CD4-positive, alpha-beta memory T cell (primary cell): ENCODE data around the gene ATXN1. TPM values are rescaled to one million over a fixed set of nuclear protein-coding genes. Genes with fewer than 3 reads are reported as not detected.
"Not testable (repeated sequence)": the region's sequence is repeated elsewhere in the genome, so short reads cannot be mapped to it uniquely, and the experiment has no call there.

Experiments
- CTCF ChIA-PET: fragments of 350-600 bp; sonication (Branson Sonifier 250); formaldehyde crosslinking; loops from one replicate; lab custom pipeline; 2021; ENCODE audit warnings: inconsistent platforms; ENCODE audit not compliant: partially characterized antibody; lab: Charles Lee
- POLR2A ChIA-PET: fragments of 350-600 bp; sonication (Branson Sonifier 250); formaldehyde crosslinking; loops from one replicate; lab custom pipeline; 2021; ENCODE audit not compliant: partially characterized antibody; lab: Charles Lee
- DNase-seq, 5 donors: peaks; one replicate each; pipeline versions ENCODE4 v3.0.0 to v3.0.0-alpha.2; 2020 to 2022; ENCODE audit warnings: mixed read lengths in 1 of 5
- H3K27ac ChIP-seq: one replicate; pipeline ENCODE4 v1.7.0; 2013; ENCODE audit warnings: low read depth, low read length
- H3K27me3 ChIP-seq: 2 replicates; pipeline ENCODE4 v1.7.0; 2013; ENCODE audit warnings: mild to moderate bottlenecking, low read length, moderate library complexity; ENCODE audit not compliant: insufficient read depth
- H3K36me3 ChIP-seq: 2 replicates; pipeline ENCODE4 v1.7.0; 2013; ENCODE audit warnings: mild to moderate bottlenecking, low read length, moderate library complexity; ENCODE audit not compliant: insufficient read depth
- H3K4me1 ChIP-seq: 2 replicates; pipeline ENCODE4 v1.7.0; 2013; ENCODE audit warnings: mild to moderate bottlenecking, low read length, moderate library complexity; ENCODE audit not compliant: insufficient read depth
- H3K4me3 ChIP-seq, 2 donors: one replicate each; pipeline ENCODE4 v1.7.0; 2013; ENCODE audit warnings: low read length in 2 of 2, mild to moderate bottlenecking in 1 of 2
- H3K9me3 ChIP-seq, 2 donors: one replicate each; pipeline ENCODE4 v1.7.0; 2013; ENCODE audit warnings: low read length in 2 of 2, control low read depth in 1 of 2; ENCODE audit not compliant: control insufficient read depth in 1 of 2
- H3K27ac Mint-ChIP-seq, 7 donors: one replicate each; pipeline ENCODE4 v1.8.0; 2020 to 2021; ENCODE audit warnings: mixed read lengths in 7 of 7, mild to moderate bottlenecking in 6 of 7, inconsistent platforms in 3 of 7, moderate library complexity in 3 of 7
- H3K27me3 Mint-ChIP-seq, 2 donors: one replicate each; pipeline ENCODE4 v1.8.0; 2020 to 2021; ENCODE audit warnings: mixed read lengths in 2 of 2
- H3K36me3 Mint-ChIP-seq, 2 donors: one replicate each; pipeline ENCODE4 v1.8.0; 2020 to 2021; ENCODE audit warnings: mixed read lengths in 2 of 2, inconsistent platforms in 1 of 2, mild to moderate bottlenecking in 1 of 2
- H3K4me1 Mint-ChIP-seq, 4 donors: one replicate each; pipeline ENCODE4 v1.8.0; 2020 to 2021; ENCODE audit warnings: mixed read lengths in 4 of 4, mild to moderate bottlenecking in 1 of 4
- H3K4me3 Mint-ChIP-seq, 8 donors: one replicate each; pipeline ENCODE4 v1.8.0; 2020 to 2021; ENCODE audit warnings: mixed read lengths in 8 of 8, mild to moderate bottlenecking in 7 of 8, moderate library complexity in 6 of 8, inconsistent platforms in 3 of 8
- H3K9me3 Mint-ChIP-seq, 8 donors: one replicate each; pipeline ENCODE4 v1.8.0; 2020 to 2021; ENCODE audit warnings: mixed read lengths in 8 of 8, mild to moderate bottlenecking in 5 of 8, inconsistent platforms in 3 of 8, moderate library complexity in 1 of 8
- intact Hi-C: fragments of 100-400 bp; cut with micrococcal nuclease; formaldehyde crosslinking; loops from one replicate; pipeline ENCODE4 v1.15.1; 2023
- polyA plus RNA-seq, 2 donors: library from polyadenylated mRNA; unstranded; fragments of 300-500 nt; fragmentation: Illumina TruSeq; gene quantifications; one replicate each; pipeline ENCODE4 v1.2.3, GENCODE V29; 2021
- total RNA-seq, 2 experiments: library from RNA; stranded (reverse); gene quantifications; one replicate each; pipeline ENCODE4 v1.2.3, GENCODE V29; 2021

Gene ATXN1
- total and polyA plus RNA-seq, 4 experiments from 2014 or later, result 10.5 to 97.4 (median 56.9) TPM

- Histone ChIP-seq H3K27ac (no peak overlapping the region), H3K27me3 (no peaks in the 10 kb centered on the region), H3K4me1 (no peaks in the 10 kb centered on the region), H3K4me3 (no peak overlapping the region), H3K9me3 (no peaks in the 10 kb centered on the region), H3K36me3 (no peaks in the 10 kb centered on the region)
- Mint-ChIP-seq H3K4me1 (peaks cover 10 to 27% (median 18%) of the 10 kb centered on the region in 4 donors), H3K4me3 (no peak overlapping the region), H3K27ac (no peak overlapping the region), H3K27me3 (no peaks in the 10 kb centered on the region), H3K9me3 (no peaks in the 10 kb centered on the region), H3K36me3 (peaks cover 15 to 33% of the 10 kb centered on the region in 2 donors)
- intact Hi-C loops, result no loop called here
- ChIA-PET CTCF (no interaction called here), POLR2A (no interaction called here)
- no peak for DNase-seq
Observed at GRCh38 chr6:16461491-16461890, 299.8 kb downstream of the ATXN1 start.

- H3K27me3 ChIP-seq, H3K4me1 ChIP-seq, DNase-seq, H3K4me3 ChIP-seq, CTCF ChIA-PET, H3K9me3 ChIP-seq, intact Hi-C loops, H3K27me3 Mint-ChIP-seq, H3K27ac ChIP-seq, H3K36me3 ChIP-seq, H3K9me3 Mint-ChIP-seq, POLR2A ChIA-PET, H3K4me3 Mint-ChIP-seq: not testable (repeated sequence)
- Mint-ChIP-seq H3K4me1 (peaks cover 10 to 31% (median 18%) of the 10 kb centered on the region in 4 donors), H3K27ac (peak overlapping the region in 5 of 7 donors; percentile 6 to 70 (median 44)), H3K36me3 (peaks cover 18 to 32% of the 10 kb centered on the region in 2 donors)
Observed at GRCh38 chr6:16459472-16459871, 301.8 kb downstream of the ATXN1 start.

GRCh38 chr6:16452348-16452747, 308.9 kb downstream of the ATXN1 start:
- ChIA-PET CTCF (no interaction called here), POLR2A (no interaction called here)
- DNase-seq, result no peak
- Mint-ChIP-seq H3K27me3 (no peaks in the 10 kb centered on the region), H3K9me3 (peaks cover 0 to 6% (median 0%) of the 10 kb centered on the region in 8 donors), H3K4me3 (no peak overlapping the region), H3K36me3 (peaks cover 19 to 22% of the 10 kb centered on the region in 2 donors), H3K27ac (no peak overlapping the region), H3K4me1 (peaks cover 6 to 18% (median 13%) of the 10 kb centered on the region in 4 donors)
- Histone ChIP-seq H3K4me3 (no peak overlapping the region), H3K36me3 (no peaks in the 10 kb centered on the region), H3K4me1 (no peaks in the 10 kb centered on the region), H3K27ac (no peak overlapping the region), H3K9me3 (no peaks in the 10 kb centered on the region), H3K27me3 (no peaks in the 10 kb centered on the region)
- intact Hi-C loops, result no loop called here

GRCh38 chr6:16450821-16451220, 310.4 kb downstream of the ATXN1 start:
- H3K36me3 ChIP-seq, result no peaks in the 10 kb centered on the region
- no peak overlapping the region for H3K27ac ChIP-seq
- intact Hi-C loops, result no loop called here
- no peaks in the 10 kb centered on the region for H3K9me3 ChIP-seq
- Mint-ChIP-seq H3K4me3 (no peak overlapping the region), H3K27me3 (no peaks in the 10 kb centered on the region), H3K27ac (no peak overlapping the region), H3K9me3 (peaks cover 0 to 2% (median 0%) of the 10 kb centered on the region in 8 donors), H3K4me1 (peaks cover 9 to 21% (median 17%) of the 10 kb centered on the region in 4 donors), H3K36me3 (peaks cover 8 to 9% of the 10 kb centered on the region in 2 donors)
- CTCF ChIA-PET, result no interaction called here
- H3K27me3 ChIP-seq, result no peaks in the 10 kb centered on the region
- peaks cover 6% of the 10 kb centered on the region for H3K4me1 ChIP-seq
- DNase-seq, result no peak
- POLR2A ChIA-PET, result no interaction called here
- H3K4me3 ChIP-seq, result no peak overlapping the region

- H3K27me3 ChIP-seq, result no peaks in the 10 kb centered on the region
- no peak overlapping the region for H3K4me3 Mint-ChIP-seq
- ChIA-PET CTCF (no interaction called here), POLR2A (no interaction called here)
- H3K9me3 ChIP-seq, result no peaks in the 10 kb centered on the region
- no peaks in the 10 kb centered on the region for H3K27me3 Mint-ChIP-seq
- intact Hi-C loops, result no loop called here
- no peak overlapping the region for H3K27ac Mint-ChIP-seq
- no peaks in the 10 kb centered on the region for H3K36me3 ChIP-seq
- H3K4me1 Mint-ChIP-seq, result peaks cover 9 to 19% (median 15%) of the 10 kb centered on the region in 4 donors
- no peak overlapping the region for H3K27ac ChIP-seq
- DNase-seq, result no peak
- H3K36me3 Mint-ChIP-seq, result peaks cover 5 to 7% of the 10 kb centered on the region in 2 donors
- H3K4me1 ChIP-seq, result peaks cover 6% of the 10 kb centered on the region
- no peak overlapping the region for H3K4me3 ChIP-seq
- H3K9me3 Mint-ChIP-seq, result no peaks in the 10 kb centered on the region
Observed at GRCh38 chr6:16450285-16450684, 311.0 kb downstream of the ATXN1 start.

- Mint-ChIP-seq H3K4me3 (no peak overlapping the region), H3K4me1 (peaks cover 14 to 34% (median 27%) of the 10 kb centered on the region in 4 donors), H3K36me3 (peaks cover 7 to 9% of the 10 kb centered on the region in 2 donors), H3K9me3 (no peaks in the 10 kb centered on the region), H3K27me3 (no peaks in the 10 kb centered on the region), H3K27ac (peak overlapping the region in 4 of 7 donors; percentile 33 to 67 (median 57))
- no peak for DNase-seq
- CTCF ChIA-PET, result no interaction called here
- POLR2A ChIA-PET, result no interaction called here
- H3K27ac ChIP-seq, result no peak overlapping the region
- no peaks in the 10 kb centered on the region for H3K36me3 ChIP-seq
- H3K4me3 ChIP-seq, result no peak overlapping the region
- intact Hi-C loops, result no loop called here
- H3K9me3 ChIP-seq, result no peaks in the 10 kb centered on the region
- peaks cover 8% of the 10 kb centered on the region for H3K4me1 ChIP-seq
- H3K27me3 ChIP-seq, result no peaks in the 10 kb centered on the region
Observed at GRCh38 chr6:16446273-16446672, 315.0 kb downstream of the ATXN1 start.

GRCh38 chr6:16442031-16442430, 319.2 kb downstream of the ATXN1 start:
- CTCF ChIA-PET, result no interaction called here
- peak overlapping the region in 4 of 7 donors; percentile 8 to 83 (median 20) for H3K27ac Mint-ChIP-seq
- H3K4me1 Mint-ChIP-seq, result peaks cover 49 to 56% (median 52%) of the 10 kb centered on the region in 4 donors

More at GRCh38 chr6:16442031-16442430, 319.2 kb downstream of the ATXN1 start:
- H3K4me3 Mint-ChIP-seq, result no peak overlapping the region
- H3K4me1 ChIP-seq, result peaks cover 49% of the 10 kb centered on the region
- H3K36me3 Mint-ChIP-seq, result peaks cover 5 to 9% of the 10 kb centered on the region in 2 donors
- DNase-seq, result no peak
- no peaks in the 10 kb centered on the region for H3K27me3 ChIP-seq
- H3K9me3 ChIP-seq, result no peaks in the 10 kb centered on the region
- peaks cover 0 to 1% (median 0%) of the 10 kb centered on the region in 8 donors for H3K9me3 Mint-ChIP-seq
- H3K36me3 ChIP-seq, result no peaks in the 10 kb centered on the region
- no peak overlapping the region for H3K27ac ChIP-seq
- no peaks in the 10 kb centered on the region for H3K27me3 Mint-ChIP-seq
- H3K4me3 ChIP-seq, result no peak overlapping the region
- intact Hi-C loops, result no loop called here
- POLR2A ChIA-PET, result interaction anchor here (1.5 kb wide), 1 partner anchor 30 kb away, joined by 3 read pairs; no protein-coding TSS in a partner anchor
